ENCODE results near the gene GTF2E1. TPM values are rescaled to one million over a fixed set of nuclear protein-coding genes. Genes with fewer than 3 reads are reported as not detected.
"Not testable (repeated sequence)": the region's sequence is repeated elsewhere in the genome, so short reads cannot be mapped to it uniquely, and the experiment has no call there.

GTF2E1 gene
- total RNA-seq, 1 donor from 2014 or later, result 34.3 TPM

DNA sequence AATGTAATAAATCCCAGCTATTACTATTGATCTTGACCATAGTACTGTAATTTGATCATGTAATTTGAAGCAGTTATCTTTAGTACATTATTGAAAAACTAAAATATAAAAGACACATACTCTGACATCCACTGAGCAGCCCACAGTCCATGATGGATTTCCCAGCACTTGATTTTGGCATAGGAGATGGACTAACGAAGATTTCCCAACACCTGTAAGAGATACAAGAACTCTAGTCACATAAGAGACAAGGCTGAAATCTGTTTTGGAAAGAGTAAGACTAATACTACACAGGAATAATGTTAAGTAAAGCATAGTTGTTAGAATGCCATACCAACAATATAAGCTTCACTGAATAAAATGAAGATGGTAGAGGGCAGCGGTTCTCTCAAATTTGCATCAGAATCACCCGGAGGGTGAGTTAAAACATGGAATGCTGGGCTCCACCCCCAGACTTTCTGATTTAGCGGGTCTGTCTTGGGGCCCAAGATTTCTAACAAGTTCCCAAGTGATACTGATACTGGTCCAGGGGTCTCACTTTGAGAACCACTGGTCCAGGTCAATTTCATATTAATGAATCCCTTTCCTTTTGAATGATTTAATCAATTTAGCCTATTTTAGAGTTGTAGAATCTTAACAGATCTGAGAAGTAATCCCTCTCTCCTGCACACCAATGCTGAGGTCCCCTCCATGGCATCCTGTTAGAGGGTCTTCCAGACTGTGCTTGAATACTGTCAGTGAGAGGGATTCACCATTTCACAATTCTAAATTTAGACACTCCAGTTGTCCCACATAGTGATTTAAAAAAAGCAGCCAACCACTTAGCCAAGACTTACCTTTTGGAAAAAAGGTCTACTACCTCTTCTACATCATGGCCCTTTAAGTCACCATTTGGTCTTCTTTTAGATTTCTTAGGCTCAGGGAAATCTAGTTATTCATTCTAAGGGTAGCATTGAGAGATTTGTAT, 11.7 kb upstream of the GTF2E1 start:
- no peaks in the 10 kb centered on the region for H3K27me3 Mint-ChIP-seq (ENCODE audit: low read depth)
- peaks cover 14% of the 10 kb centered on the region for H3K36me3 Mint-ChIP-seq (ENCODE audit: low read depth)
- no peak overlapping the region for H3K4me3 Mint-ChIP-seq
- DNase-seq (ENCODE audit: low read depth, low spot score), result no peak
- no peak overlapping the region for H3K27ac Mint-ChIP-seq (ENCODE audit: unreplicated experiment)
- H3K9me3 Mint-ChIP-seq, result peaks cover 4% of the 10 kb centered on the region
- H3K4me1 Mint-ChIP-seq, result no peaks in the 10 kb centered on the region
- TF ChIP-seq, protein P1, sequence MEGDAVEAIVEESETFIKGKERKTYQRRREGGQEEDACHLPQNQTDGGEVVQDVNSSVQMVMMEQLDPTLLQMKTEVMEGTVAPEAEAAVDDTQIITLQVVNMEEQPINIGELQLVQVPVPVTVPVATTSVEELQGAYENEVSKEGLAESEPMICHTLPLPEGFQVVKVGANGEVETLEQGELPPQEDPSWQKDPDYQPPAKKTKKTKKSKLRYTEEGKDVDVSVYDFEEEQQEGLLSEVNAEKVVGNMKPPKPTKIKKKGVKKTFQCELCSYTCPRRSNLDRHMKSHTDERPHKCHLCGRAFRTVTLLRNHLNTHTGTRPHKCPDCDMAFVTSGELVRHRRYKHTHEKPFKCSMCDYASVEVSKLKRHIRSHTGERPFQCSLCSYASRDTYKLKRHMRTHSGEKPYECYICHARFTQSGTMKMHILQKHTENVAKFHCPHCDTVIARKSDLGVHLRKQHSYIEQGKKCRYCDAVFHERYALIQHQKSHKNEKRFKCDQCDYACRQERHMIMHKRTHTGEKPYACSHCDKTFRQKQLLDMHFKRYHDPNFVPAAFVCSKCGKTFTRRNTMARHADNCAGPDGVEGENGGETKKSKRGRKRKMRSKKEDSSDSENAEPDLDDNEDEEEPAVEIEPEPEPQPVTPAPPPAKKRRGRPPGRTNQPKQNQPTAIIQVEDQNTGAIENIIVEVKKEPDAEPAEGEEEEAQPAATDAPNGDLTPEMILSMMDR (conservative IDR thresholded peaks at IDR 0.05), result no peak

DNA sequence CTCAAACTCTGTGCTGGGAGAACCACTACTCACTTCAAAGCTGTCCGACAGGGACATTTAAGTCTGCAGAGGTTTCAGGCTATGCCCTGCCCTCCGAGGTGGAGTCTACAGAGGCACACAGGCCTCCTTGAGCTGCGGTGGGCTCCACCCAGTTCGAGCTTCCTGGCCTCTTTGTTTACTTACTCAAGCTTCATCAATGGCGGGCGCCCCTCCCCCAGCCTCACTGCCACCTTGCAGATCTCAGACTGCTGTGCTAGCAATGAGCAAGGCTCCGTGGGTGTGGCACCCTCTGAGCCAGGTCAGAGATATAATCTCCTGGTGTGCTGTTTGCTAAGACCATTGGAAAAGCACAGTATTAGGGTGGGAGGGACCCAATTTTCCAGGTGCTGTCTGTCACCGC, 4.5 kb upstream of the GTF2E1 start:
- DNase-seq (ENCODE audit: low read depth, low spot score); H3K27ac Mint-ChIP-seq (ENCODE audit: unreplicated experiment); H3K27me3 Mint-ChIP-seq (ENCODE audit: low read depth); H3K4me3 Mint-ChIP-seq: not testable (repeated sequence)
- Mint-ChIP-seq H3K36me3 (ENCODE audit: low read depth) (peaks cover 29% of the 10 kb centered on the region), H3K4me1 (peaks cover 14% of the 10 kb centered on the region), H3K9me3 (peaks cover 14% of the 10 kb centered on the region)

DNA sequence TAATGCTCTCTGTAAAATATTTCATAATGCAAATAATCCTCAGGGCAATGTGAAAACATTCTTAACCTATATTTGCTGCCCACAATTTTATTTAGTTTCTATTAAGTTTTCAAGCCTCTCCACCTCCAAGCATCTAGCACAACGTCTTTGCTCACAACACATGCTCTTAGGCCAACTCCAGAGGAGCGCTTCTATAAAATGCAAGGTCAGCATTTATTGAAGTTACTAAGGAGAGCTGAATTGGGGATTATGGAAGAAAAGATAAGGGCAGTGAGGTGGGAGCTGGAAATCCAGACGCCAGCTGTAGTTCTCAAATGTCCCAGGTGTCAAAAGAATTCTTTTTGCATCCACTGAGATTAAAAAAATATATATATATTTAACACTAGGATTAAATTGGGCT, 1.2 kb upstream of the GTF2E1 start:
- H3K27me3 Mint-ChIP-seq (ENCODE audit: low read depth), result no peaks in the 10 kb centered on the region
- peak overlapping the region; percentile 94 for H3K4me3 Mint-ChIP-seq
- H3K4me1 Mint-ChIP-seq, result peaks cover 36% of the 10 kb centered on the region
- peaks cover 6% of the 10 kb centered on the region for H3K9me3 Mint-ChIP-seq
- TF ChIP-seq, protein P1 (conservative IDR thresholded peaks at IDR 0.05), result no peak
- H3K27ac Mint-ChIP-seq (ENCODE audit: unreplicated experiment), result no peak overlapping the region
- H3K36me3 Mint-ChIP-seq (ENCODE audit: low read depth), result peaks cover 16% of the 10 kb centered on the region
- DNase-seq (ENCODE audit: low read depth, low spot score), result no peak

DNA sequence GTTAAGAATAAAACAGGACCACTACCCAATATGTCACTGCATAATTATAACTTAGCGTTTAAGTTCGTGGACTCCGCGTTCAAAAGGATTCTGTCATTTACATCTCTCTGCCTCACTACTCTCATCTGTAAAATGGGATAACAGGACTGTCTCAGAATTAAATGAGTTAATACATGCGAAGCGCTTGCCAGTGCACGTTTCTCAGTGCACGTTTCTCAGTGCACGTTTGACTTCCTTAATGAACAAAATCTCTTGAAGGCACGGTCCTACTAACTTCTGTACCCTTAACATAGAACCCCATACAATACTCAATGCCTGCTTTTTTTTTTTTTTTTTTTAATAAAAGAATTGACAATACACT, 727 bp upstream of the GTF2E1 start:
- Mint-ChIP-seq H3K9me3 (peaks cover 4% of the 10 kb centered on the region), H3K4me3 (peak overlapping the region; percentile 94), H3K4me1 (peaks cover 36% of the 10 kb centered on the region), H3K27me3 (ENCODE audit: low read depth) (no peaks in the 10 kb centered on the region), H3K36me3 (ENCODE audit: low read depth) (peaks cover 14% of the 10 kb centered on the region), H3K27ac (ENCODE audit: unreplicated experiment) (peak overlapping the region; percentile 99)
- no peak for DNase-seq (ENCODE audit: low read depth, low spot score)
- TF ChIP-seq, protein P1 (conservative IDR thresholded peaks at IDR 0.05), result no peak

DNA sequence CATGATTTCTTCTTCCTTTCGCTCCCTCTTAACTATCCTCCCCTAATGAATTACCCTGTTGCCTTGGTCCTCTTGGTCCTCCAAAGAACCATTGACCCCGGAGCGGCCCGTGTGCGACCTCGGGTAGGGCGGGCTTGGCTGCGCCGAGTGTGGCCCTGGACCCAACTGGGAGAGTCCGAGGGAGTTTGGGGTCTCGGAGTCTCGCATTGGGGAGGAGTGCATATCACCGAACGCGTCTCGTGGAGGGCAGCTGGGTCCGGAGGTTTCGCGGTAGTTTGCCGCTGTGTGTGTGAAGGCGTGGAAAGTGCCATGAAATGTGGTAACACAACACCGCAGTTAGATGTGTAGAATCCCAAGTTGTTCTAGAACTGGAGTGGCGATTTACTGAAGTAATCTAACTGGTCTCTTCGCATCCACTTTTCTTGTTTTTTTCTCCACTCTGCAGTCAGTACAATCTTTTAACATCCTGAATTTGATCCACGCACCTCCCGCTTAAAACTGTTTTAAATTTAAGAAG, 363 bp downstream of the GTF2E1 start:
- TF ChIP-seq, protein P1 (conservative IDR thresholded peaks at IDR 0.05), result no peak
- peaks cover 36% of the 10 kb centered on the region for H3K4me1 Mint-ChIP-seq
- peak overlapping the region; percentile 94 for H3K4me3 Mint-ChIP-seq
- DNase-seq (ENCODE audit: low read depth, low spot score), result no peak
- peak overlapping the region; percentile 99 for H3K27ac Mint-ChIP-seq (ENCODE audit: unreplicated experiment)
- no peaks in the 10 kb centered on the region for H3K27me3 Mint-ChIP-seq (ENCODE audit: low read depth)
- peaks cover 7% of the 10 kb centered on the region for H3K36me3 Mint-ChIP-seq (ENCODE audit: low read depth)
- H3K9me3 Mint-ChIP-seq, result no peaks in the 10 kb centered on the region

Data from neural crest cell (in vitro differentiated cells).